ENCODE results near the gene ARHGAP15. TPM values are rescaled to one million over a fixed set of nuclear protein-coding genes. Genes with fewer than 3 reads are reported as not detected.

The ARHGAP15 gene
- total and polyA plus RNA-seq, 2 experiments from 2014 or later, result 0.26 TPM; not detected in 1

DNA sequence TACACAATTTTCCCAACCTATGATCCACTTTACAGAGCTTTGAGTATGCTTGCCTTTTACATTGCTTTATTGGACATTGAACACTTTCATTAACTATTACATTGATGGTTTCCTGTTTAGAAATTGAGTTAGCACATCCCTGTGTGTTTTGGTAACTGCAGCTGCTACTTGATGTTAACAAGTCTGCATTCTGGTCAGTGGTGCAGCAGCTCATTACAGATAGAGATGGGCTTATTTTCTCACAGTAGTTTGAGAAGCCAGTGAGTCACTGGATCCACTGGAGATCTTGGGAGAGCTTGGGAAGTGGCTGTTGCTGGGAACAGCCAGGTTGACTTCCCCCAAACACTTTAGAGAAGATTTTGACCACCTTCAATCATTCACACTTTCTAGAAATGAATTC, 150.5 kb downstream of the ARHGAP15 start (continued):
- TF ChIP-seq, protein P1, sequence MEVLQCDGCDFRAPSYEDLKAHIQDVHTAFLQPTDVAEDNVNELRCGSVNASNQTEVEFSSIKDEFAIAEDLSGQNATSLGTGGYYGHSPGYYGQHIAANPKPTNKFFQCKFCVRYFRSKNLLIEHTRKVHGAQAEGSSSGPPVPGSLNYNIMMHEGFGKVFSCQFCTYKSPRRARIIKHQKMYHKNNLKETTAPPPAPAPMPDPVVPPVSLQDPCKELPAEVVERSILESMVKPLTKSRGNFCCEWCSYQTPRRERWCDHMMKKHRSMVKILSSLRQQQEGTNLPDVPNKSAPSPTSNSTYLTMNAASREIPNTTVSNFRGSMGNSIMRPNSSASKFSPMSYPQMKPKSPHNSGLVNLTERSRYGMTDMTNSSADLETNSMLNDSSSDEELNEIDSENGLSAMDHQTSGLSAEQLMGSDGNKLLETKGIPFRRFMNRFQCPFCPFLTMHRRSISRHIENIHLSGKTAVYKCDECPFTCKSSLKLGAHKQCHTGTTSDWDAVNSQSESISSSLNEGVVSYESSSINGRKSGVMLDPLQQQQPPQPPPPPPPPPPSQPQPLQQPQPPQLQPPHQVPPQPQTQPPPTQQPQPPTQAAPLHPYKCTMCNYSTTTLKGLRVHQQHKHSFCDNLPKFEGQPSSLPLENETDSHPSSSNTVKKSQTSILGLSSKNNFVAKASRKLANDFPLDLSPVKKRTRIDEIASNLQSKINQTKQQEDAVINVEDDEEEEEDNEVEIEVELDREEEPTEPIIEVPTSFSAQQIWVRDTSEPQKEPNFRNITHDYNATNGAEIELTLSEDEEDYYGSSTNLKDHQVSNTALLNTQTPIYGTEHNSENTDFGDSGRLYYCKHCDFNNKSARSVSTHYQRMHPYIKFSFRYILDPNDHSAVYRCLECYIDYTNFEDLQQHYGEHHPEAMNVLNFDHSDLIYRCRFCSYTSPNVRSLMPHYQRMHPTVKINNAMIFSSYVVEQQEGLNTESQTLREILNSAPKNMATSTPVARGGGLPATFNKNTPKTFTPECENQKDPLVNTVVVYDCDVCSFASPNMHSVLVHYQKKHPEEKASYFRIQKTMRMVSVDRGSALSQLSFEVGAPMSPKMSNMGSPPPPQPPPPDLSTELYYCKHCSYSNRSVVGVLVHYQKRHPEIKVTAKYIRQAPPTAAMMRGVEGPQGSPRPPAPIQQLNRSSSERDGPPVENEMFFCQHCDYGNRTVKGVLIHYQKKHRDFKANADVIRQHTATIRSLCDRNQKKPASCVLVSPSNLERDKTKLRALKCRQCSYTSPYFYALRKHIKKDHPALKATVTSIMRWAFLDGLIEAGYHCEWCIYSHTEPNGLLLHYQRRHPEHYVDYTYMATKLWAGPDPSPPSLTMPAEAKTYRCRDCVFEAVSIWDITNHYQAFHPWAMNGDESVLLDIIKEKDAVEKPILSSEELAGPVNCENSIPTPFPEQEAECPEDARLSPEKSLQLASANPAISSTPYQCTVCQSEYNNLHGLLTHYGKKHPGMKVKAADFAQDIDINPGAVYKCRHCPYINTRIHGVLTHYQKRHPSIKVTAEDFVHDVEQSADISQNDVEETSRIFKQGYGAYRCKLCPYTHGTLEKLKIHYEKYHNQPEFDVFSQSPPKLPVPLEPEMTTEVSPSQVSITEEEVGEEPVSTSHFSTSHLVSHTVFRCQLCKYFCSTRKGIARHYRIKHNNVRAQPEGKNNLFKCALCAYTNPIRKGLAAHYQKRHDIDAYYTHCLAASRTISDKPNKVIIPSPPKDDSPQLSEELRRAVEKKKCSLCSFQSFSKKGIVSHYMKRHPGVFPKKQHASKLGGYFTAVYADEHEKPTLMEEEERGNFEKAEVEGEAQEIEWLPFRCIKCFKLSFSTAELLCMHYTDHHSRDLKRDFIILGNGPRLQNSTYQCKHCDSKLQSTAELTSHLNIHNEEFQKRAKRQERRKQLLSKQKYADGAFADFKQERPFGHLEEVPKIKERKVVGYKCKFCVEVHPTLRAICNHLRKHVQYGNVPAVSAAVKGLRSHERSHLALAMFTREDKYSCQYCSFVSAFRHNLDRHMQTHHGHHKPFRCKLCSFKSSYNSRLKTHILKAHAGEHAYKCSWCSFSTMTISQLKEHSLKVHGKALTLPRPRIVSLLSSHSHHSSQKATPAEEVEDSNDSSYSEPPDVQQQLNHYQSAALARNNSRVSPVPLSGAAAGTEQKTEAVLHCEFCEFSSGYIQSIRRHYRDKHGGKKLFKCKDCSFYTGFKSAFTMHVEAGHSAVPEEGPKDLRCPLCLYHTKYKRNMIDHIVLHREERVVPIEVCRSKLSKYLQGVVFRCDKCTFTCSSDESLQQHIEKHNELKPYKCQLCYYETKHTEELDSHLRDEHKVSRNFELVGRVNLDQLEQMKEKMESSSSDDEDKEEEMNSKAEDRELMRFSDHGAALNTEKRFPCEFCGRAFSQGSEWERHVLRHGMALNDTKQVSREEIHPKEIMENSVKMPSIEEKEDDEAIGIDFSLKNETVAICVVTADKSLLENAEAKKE (CRISPR knock-in tag; IDR thresholded peaks at IDR 0.05), result no peak
- no peak for TF ChIP-seq ZNF331 (CRISPR knock-in tag; IDR thresholded peaks at IDR 0.05; ENCODE audit: low read depth)
- TF ChIP-seq, protein P2, sequence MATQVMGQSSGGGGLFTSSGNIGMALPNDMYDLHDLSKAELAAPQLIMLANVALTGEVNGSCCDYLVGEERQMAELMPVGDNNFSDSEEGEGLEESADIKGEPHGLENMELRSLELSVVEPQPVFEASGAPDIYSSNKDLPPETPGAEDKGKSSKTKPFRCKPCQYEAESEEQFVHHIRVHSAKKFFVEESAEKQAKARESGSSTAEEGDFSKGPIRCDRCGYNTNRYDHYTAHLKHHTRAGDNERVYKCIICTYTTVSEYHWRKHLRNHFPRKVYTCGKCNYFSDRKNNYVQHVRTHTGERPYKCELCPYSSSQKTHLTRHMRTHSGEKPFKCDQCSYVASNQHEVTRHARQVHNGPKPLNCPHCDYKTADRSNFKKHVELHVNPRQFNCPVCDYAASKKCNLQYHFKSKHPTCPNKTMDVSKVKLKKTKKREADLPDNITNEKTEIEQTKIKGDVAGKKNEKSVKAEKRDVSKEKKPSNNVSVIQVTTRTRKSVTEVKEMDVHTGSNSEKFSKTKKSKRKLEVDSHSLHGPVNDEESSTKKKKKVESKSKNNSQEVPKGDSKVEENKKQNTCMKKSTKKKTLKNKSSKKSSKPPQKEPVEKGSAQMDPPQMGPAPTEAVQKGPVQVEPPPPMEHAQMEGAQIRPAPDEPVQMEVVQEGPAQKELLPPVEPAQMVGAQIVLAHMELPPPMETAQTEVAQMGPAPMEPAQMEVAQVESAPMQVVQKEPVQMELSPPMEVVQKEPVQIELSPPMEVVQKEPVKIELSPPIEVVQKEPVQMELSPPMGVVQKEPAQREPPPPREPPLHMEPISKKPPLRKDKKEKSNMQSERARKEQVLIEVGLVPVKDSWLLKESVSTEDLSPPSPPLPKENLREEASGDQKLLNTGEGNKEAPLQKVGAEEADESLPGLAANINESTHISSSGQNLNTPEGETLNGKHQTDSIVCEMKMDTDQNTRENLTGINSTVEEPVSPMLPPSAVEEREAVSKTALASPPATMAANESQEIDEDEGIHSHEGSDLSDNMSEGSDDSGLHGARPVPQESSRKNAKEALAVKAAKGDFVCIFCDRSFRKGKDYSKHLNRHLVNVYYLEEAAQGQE (IDR thresholded peaks at IDR 0.05; ENCODE audit: unreplicated experiment), result no peak
- TF ChIP-seq ZNF114 (CRISPR knock-in tag; IDR thresholded peaks at IDR 0.05), result no peak

DNA sequence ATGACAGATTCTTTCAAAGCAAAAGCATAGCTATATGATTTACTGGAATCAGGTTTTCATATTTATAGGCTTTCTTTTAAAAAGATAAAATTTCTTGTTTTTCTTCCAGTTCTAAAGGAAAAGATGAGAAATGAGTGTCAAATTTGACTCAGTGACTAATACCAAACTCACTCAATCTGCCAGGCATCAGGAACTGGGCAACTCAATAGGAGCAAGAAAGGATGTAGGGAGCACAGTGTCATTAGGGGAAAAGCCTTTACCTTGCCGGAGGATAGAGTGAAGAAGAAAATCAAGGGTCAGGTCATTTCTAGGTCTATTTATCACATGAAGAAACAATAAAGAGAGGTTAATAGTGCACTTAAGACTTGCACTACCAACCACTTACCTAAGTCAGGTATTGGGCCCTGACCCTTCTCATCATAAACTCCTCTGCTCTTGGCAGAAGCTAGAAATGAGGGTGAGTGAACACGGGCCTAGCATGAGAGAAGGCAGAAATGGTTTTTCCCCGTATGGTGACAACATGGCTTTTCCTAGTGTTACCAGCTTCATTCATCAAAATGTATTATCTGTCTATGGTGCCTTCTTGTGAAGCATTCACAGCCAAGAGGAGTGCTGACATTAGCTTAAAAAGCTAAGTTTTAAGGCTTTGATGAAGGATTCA, 151.0 kb downstream of the ARHGAP15 start:
- Histone ChIP-seq H3K27ac (ENCODE audit: low read depth) (no peak overlapping the region), H3K27me3 (ENCODE audit: insufficient read depth) (no peaks in the 10 kb centered on the region), H3K9me2 (ENCODE audit: insufficient read depth) (no peaks in the 10 kb centered on the region), H3K4me1 (ENCODE audit: insufficient read depth) (no peaks in the 10 kb centered on the region), H3F3A (replicated peaks; ENCODE audit: low read depth) (no peaks in the 10 kb centered on the region), H3K36me3 (ENCODE audit: insufficient read depth) (no peaks in the 10 kb centered on the region), H3K4me3 (no peak overlapping the region), H3K4me2 (no peak overlapping the region), H4K20me1 (replicated peaks; ENCODE audit: insufficient read depth) (no peaks in the 10 kb centered on the region), H3K79me2 (replicated peaks; ENCODE audit: insufficient read depth) (no peaks in the 10 kb centered on the region), H2AFZ (no peak overlapping the region)
- DNase-seq (ENCODE audit: low spot score), result no peak
- no peaks in the 10 kb centered on the region for H3K36me3 Mint-ChIP-seq (ENCODE audit: low read depth)
- no peak overlapping the region for H3K4me3 Mint-ChIP-seq
- H3K4me1 Mint-ChIP-seq, result no peaks in the 10 kb centered on the region
- no peak overlapping the region for H3K27ac Mint-ChIP-seq
- ATAC-seq, result no peak
- H3K9me3 Mint-ChIP-seq, result no peaks in the 10 kb centered on the region
- H3K27me3 Mint-ChIP-seq (ENCODE audit: insufficient read depth, low read depth, poor library complexity), result no peaks in the 10 kb centered on the region
- TF ChIP-seq STAT1 (IDR thresholded peaks at IDR 0.05; ENCODE audit: unreplicated experiment) (no peak), POLR2AphosphoS5 (IDR thresholded peaks at IDR 0.05; ENCODE audit: low read depth) (no peak), ZNF331 (CRISPR knock-in tag; IDR thresholded peaks at IDR 0.05; ENCODE audit: low read depth) (no peak), EZH2 (IDR thresholded peaks at IDR 0.05; ENCODE audit: low read depth, unreplicated experiment) (no peak), ZNF114 (CRISPR knock-in tag; IDR thresholded peaks at IDR 0.05) (no peak), CREB1 (CRISPR knock-in tag; IDR thresholded peaks at IDR 0.05; ENCODE audit: low read depth) (no peak)
- TF ChIP-seq, protein P3, sequence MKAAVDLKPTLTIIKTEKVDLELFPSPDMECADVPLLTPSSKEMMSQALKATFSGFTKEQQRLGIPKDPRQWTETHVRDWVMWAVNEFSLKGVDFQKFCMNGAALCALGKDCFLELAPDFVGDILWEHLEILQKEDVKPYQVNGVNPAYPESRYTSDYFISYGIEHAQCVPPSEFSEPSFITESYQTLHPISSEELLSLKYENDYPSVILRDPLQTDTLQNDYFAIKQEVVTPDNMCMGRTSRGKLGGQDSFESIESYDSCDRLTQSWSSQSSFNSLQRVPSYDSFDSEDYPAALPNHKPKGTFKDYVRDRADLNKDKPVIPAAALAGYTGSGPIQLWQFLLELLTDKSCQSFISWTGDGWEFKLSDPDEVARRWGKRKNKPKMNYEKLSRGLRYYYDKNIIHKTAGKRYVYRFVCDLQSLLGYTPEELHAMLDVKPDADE (IDR thresholded peaks at IDR 0.05), result no peak

All from GM23338 (cell line).